HepG2 (cell line): Measurements from ENCODE around the gene CLIC2. TPM values are rescaled to one million over a fixed set of nuclear protein-coding genes. Genes with fewer than 3 reads are reported as not detected.

ENCODE experiments used
- ATAC-seq: fragments of 200-7000 bp; cut with Tn5 transposase; 3 replicates; pipeline ENCODE4 v1.9.1; 2020; ENCODE audit warnings: mild to moderate bottlenecking, moderate library complexity
- BruUV-seq: library from RNA; stranded (reverse); fragments of 400-500 nt; replicated peaks from 2 replicates; lab custom pipeline; 2021; lab: Mats Ljungman, UMichigan
- CTCF ChIA-PET: fragments of 300-600 bp; formaldehyde crosslinking; extraction: SDS; loops from one replicate; lab custom pipeline; 2021; ENCODE audit warnings: low total read pairs, inconsistent platforms, low intra/inter-chr PET ratio; lab: Yijun Ruan, JAX
- POLR2A ChIA-PET: fragments of 350-600 bp; sonication (Branson Sonifier 250); formaldehyde crosslinking; loops from one replicate; lab custom pipeline; 2020; ENCODE audit warnings: antibody characterized with exemption, inconsistent platforms; lab: Yijun Ruan, JAX
- DNase-seq: peaks from one replicate; pipeline ENCODE4 v3.0.0-alpha.2; 2015; ENCODE audit warnings: low spot score
- FAIRE-seq: peaks from 3 replicates; lab custom pipeline; 2011; peaks lifted over from hg19 to GRCh38; lab: Jason Lieb, UNC
- H2AFZ ChIP-seq: one replicate; pipeline ENCODE4 v1.6.1; 2011; ENCODE audit warnings: low read length, inconsistent platforms
- H3K27ac ChIP-seq: fragments of 300-600 bp; 3 replicates; pipeline ENCODE4 v1.8.0; 2011; ENCODE audit warnings: mixed run types, mild to moderate bottlenecking, mixed read lengths, low read length, inconsistent platforms; ENCODE audit not compliant: insufficient read depth; ENCODE audit errors: extremely low read length
- H3K27me3 ChIP-seq, 2 experiments: fragments of 200-600 bp in 1 of 2; 2 replicates in 1 of 2; 3 replicates in 1 of 2; pipeline versions ENCODE4 v1.6.0 to v1.8.0; 2011; ENCODE audit warnings: low read length in 2 of 2, mild to moderate bottlenecking in 2 of 2, moderate library complexity in 2 of 2, inconsistent platforms in 1 of 2; ENCODE audit not compliant: insufficient read depth in 2 of 2, control insufficient read depth in 1 of 2
- H3K36me3 ChIP-seq, 2 experiments: fragments of 200-600 bp in 1 of 2; replicated peaks in 1 of 2; 2 replicates in 1 of 2; 3 replicates in 1 of 2; pipeline versions ENCODE4 v1.5.1 to v1.8.0; 2011; ENCODE audit warnings: low read length in 2 of 2, inconsistent platforms in 1 of 2; ENCODE audit not compliant: insufficient read depth in 2 of 2, control insufficient read depth in 1 of 2
- H3K4me1 ChIP-seq: 2 replicates; pipeline ENCODE4 v1.5.1; 2012; ENCODE audit warnings: low read length, inconsistent platforms; ENCODE audit not compliant: insufficient read depth
- H3K4me2 ChIP-seq: 2 replicates; pipeline ENCODE4 v1.6.0; 2011; ENCODE audit warnings: low read depth, low read length, inconsistent platforms
- H3K4me3 ChIP-seq, 3 experiments: fragments of 200-600 bp in 1 of 3; sonication (generic), shearing (Covaris generic) in 1 of 3; replicated peaks in 1 of 3; 2 replicates each; pipeline ENCODE4 v1.5.1; 2011 to 2016; ENCODE audit warnings: low read length in 3 of 3, inconsistent platforms in 2 of 3, low read depth in 2 of 3, mild to moderate bottlenecking in 2 of 3, control low read depth in 1 of 3, mixed read lengths in 1 of 3; ENCODE audit not compliant: insufficient read depth in 1 of 3
- H3K79me2 ChIP-seq: one replicate; pipeline ENCODE4 v1.6.1; 2011; ENCODE audit warnings: low read length, inconsistent platforms; ENCODE audit not compliant: insufficient read depth
- H3K9ac ChIP-seq: 2 replicates; pipeline ENCODE4 v1.6.0; 2011; ENCODE audit warnings: mild to moderate bottlenecking, low read depth, low read length, inconsistent platforms; ENCODE audit not compliant: insufficient read depth
- H3K9me3 ChIP-seq: 2 replicates; pipeline ENCODE4 v1.5.1; 2012; ENCODE audit warnings: mild to moderate bottlenecking, low read length
- H4K20me1 ChIP-seq: 2 replicates; pipeline ENCODE4 v1.6.0; 2011; ENCODE audit warnings: inconsistent platforms, mild to moderate bottlenecking, low read length, moderate library complexity; ENCODE audit not compliant: insufficient read depth
- ATAD3A ChIP-seq: sonication (generic); formaldehyde crosslinking; IDR thresholded peaks from 2 replicates; pipeline ENCODE4 v1.4.0; 2020; ENCODE audit warnings: missing genetic modification reagents
- ATF7-NPFF ChIP-seq: sonication (generic); formaldehyde crosslinking; IDR thresholded peaks from 2 replicates; pipeline ENCODE4 v1.8.1; 2023; ENCODE audit warnings: mild to moderate bottlenecking, low read depth, missing genetic modification reagents, moderate library complexity
- ELF4 ChIP-seq: sonication (generic); formaldehyde crosslinking; IDR thresholded peaks from 2 replicates; pipeline ENCODE4 v1.5.0; 2020; ENCODE audit warnings: missing genetic modification reagents, mild to moderate bottlenecking, moderate library complexity, borderline replicate concordance
- HHEX ChIP-seq: IDR thresholded peaks from 2 replicates; pipeline ENCODE4 v1.6.1; 2016; ENCODE audit warnings: control low read depth
- HNRNPLL ChIP-seq: fragments of 200-400 bp; formaldehyde crosslinking; IDR thresholded peaks from 2 replicates; pipeline ENCODE4 v1.6.1; 2017; ENCODE audit warnings: mild to moderate bottlenecking, low read depth, low read length; ENCODE audit not compliant: poor library complexity, severe bottlenecking
- MAZ ChIP-seq, 2 experiments: sonication (generic) in 1 of 2; formaldehyde crosslinking in 1 of 2; IDR thresholded peaks; 2 replicates each; pipeline versions ENCODE4 v1.5.0 to v1.6.1; 2012 to 2020; ENCODE audit warnings: low read depth in 2 of 2, mild to moderate bottlenecking in 2 of 2, borderline replicate concordance in 1 of 2, improper control_type of control experiment in 1 of 2, low read length in 1 of 2, missing genetic modification reagents in 1 of 2, moderate library complexity in 1 of 2
- MEIS2 ChIP-seq: sonication (generic); formaldehyde crosslinking; IDR thresholded peaks from 2 replicates; pipeline ENCODE4 v1.9.0; 2021; ENCODE audit warnings: mild to moderate bottlenecking, missing genetic modification reagents
- PHF5A ChIP-seq: IDR thresholded peaks from one replicate; pipeline ENCODE4 v1.6.1; 2018; ENCODE audit warnings: low read depth, missing genetic modification reagents; ENCODE audit not compliant: unreplicated experiment
- RBAK ChIP-seq: sonication (generic); formaldehyde crosslinking; IDR thresholded peaks from 2 replicates; pipeline ENCODE4 v1.5.1; 2020; ENCODE audit warnings: mild to moderate bottlenecking, missing genetic modification reagents
- ZNF530 ChIP-seq: sonication (generic); formaldehyde crosslinking; IDR thresholded peaks from 2 replicates; pipeline ENCODE4 v1.5.0; 2020; ENCODE audit warnings: low read depth, mild to moderate bottlenecking, missing genetic modification reagents
- ZNF704 ChIP-seq: sonication (generic); formaldehyde crosslinking; IDR thresholded peaks from 2 replicates; pipeline ENCODE4 v1.8.1; 2023; ENCODE audit warnings: mild to moderate bottlenecking, inconsistent platforms, moderate library complexity, missing genetic modification reagents, borderline replicate concordance
- ZSCAN31 ChIP-seq: sonication (generic); formaldehyde crosslinking; IDR thresholded peaks from 2 replicates; pipeline ENCODE4 v1.5.0; 2020; ENCODE audit warnings: low read depth, mild to moderate bottlenecking, missing genetic modification reagents
- WGBS: methylation state at CpG from one replicate; pipeline ENCODE4 v1.1.6; 2017; ENCODE audit warnings: low lambda C conversion rate; 5-methylcytosine and 5-hydroxymethylcytosine counted together
- in situ Hi-C: cut with HindIII; loops from 2 replicates; pipeline ENCODE4 v1.10.0; 2017; ENCODE audit warnings: low pct_unique_long_range_greater_than_20kb; ENCODE audit not compliant: extremely low pct_ligation_motif_present
- intact Hi-C: fragments of 100-400 bp; cut with micrococcal nuclease; formaldehyde crosslinking; loops from one replicate; pipeline ENCODE4 v1.10.0; 2022; ENCODE audit not compliant: unreplicated experiment
- polyA plus RNA-seq, 8 experiments: library from polyadenylated mRNA; depleted of rRNA in 3 of 8; stranded (reverse) in 7 of 8; unstranded in 1 of 8; fragments of >200 nt; fragmentation: Illumina TruSeq in 4 of 8; extraction: Trizol in 4 of 8; gene quantifications; 2 replicates each; pipeline versions ENCODE4 v1.2.1 to v1.2.3, GENCODE V29; 2011 to 2016; ENCODE audit warnings: low read depth in 4 of 8, missing spikeins in 1 of 8, mixed read lengths in 1 of 8; ENCODE audit not compliant: insufficient read depth in 1 of 8
- total RNA-seq, 5 experiments: library from RNA; depleted of rRNA; stranded (reverse); fragments of >200 nt; fragmentation: Illumina TruSeq; extraction: Trizol; gene quantifications; 2 replicates each; pipeline ENCODE4 v1.2.3, GENCODE V29; 2016; ENCODE audit warnings: low read depth in 1 of 5

The CLIC2 gene
- total and polyA plus RNA-seq, 2 of the 13 experiments (the other 11 are each of a cell fraction or from before 2014, with no cell fraction given): 0.24 to 0.25 TPM

DNA sequence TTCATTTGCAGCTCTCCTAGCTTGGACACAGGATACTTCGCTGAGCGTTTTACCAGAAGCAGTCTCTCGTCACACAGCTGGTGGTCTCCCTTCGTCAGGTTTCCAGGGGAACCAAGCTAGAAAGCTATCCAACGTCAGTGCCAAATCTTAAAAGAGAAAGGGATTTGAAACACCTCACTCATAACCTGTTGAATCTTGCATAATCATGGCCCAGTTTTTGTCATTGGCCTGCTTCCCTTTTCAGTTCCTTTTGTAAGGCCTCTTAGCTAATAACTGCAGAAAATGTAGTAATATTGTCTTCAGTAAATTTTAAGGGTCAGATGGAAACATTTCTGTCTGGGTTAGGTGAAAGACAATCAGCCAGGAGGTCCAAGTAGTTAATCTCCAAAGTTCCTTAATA, 92.1 kb downstream of the CLIC2 start:
- no peak overlapping the region for H3K27ac ChIP-seq
- no peak overlapping the region for H3K9ac ChIP-seq
- FAIRE-seq (no peak), DNase-seq (no peak), ATAC-seq (no peak)
- ChIA-PET CTCF (no interaction called here), POLR2A (no interaction called here)
- H3K79me2 ChIP-seq: no peaks in the 10 kb centered on the region
- in situ Hi-C loops: no loop called here
- no peaks in the 10 kb centered on the region for H3K27me3 ChIP-seq
- no peaks in the 10 kb centered on the region for H3K9me3 ChIP-seq
- intact Hi-C loops: no loop called here
- H2AFZ ChIP-seq: no peak overlapping the region
- TF ChIP-seq HNRNPLL (no peak), MEIS2 (CRISPR knock-in tag) (no peak), MAZ (IDR thresholded peaks at IDR 0.05; ENCODE audit: borderline replicate concordance, low read depth, low read length) (no peak), MAZ (CRISPR knock-in tag; IDR thresholded peaks at IDR 0.05; ENCODE audit: low read depth) (no peak), ATAD3A (CRISPR knock-in tag) (no peak), PHF5A (CRISPR knock-in tag) (no peak), RBAK (CRISPR knock-in tag) (no peak), ATF7-NPFF (CRISPR knock-in tag) (no peak), ZNF704 (CRISPR knock-in tag) (no peak), HHEX (CRISPR knock-in tag) (no peak), ZSCAN31 (CRISPR knock-in tag) (no peak), ELF4 (no peak), ZNF530 (no peak)
- 100% methylated on average over 1 of the region's 5 CpGs for WGBS
- peaks cover 0 to 8% of the 10 kb centered on the region in 2 experiments; a peak in 3 of 5 replicates for H3K36me3 ChIP-seq
- H3K4me1 ChIP-seq: no peaks in the 10 kb centered on the region
- no peak overlapping the region for H3K4me3 ChIP-seq
- no TSS peak for BruUV-seq
- no peaks in the 10 kb centered on the region for H4K20me1 ChIP-seq
- no peak overlapping the region for H3K4me2 ChIP-seq
